GM12875 (cell line): ENCODE data around the gene C1GALT1.

Experiments used
- H3K4me3 ChIP-seq: one replicate; pipeline ENCODE4 v1.5.1; 2011; ENCODE audit warnings: low read depth, low read length, control low read depth
- CTCF ChIP-seq: IDR thresholded peaks from 2 replicates; pipeline ENCODE4 v1.5.1; 2011; ENCODE audit warnings: low read depth, mild to moderate bottlenecking, control low read depth, inconsistent platforms, low read length, moderate library complexity, borderline replicate concordance; ENCODE audit not compliant: insufficient read depth

Gene C1GALT1

GRCh38 chr7:7216279-7216678 lies 33.9 kb downstream of the C1GALT1 start:
- TF ChIP-seq CTCF, result no peak
- no peak overlapping the region for H3K4me3 ChIP-seq

- H3K4me3 ChIP-seq, result no peak overlapping the region
- no peak for TF ChIP-seq CTCF
These were observed 36.9 kb downstream of the C1GALT1 start for GRCh38 chr7:7219216-7219615.

GRCh38 chr7:7220821-7221220 lies 38.5 kb downstream of the C1GALT1 start:
- no peak for TF ChIP-seq CTCF
- no peak overlapping the region for H3K4me3 ChIP-seq

GRCh38 chr7:7221599-7222038 lies 39.3 kb downstream of the C1GALT1 start:
- H3K4me3 ChIP-seq, result no peak overlapping the region
- no peak for TF ChIP-seq CTCF

GRCh38 chr7:7223250-7223649 lies 40.9 kb downstream of the C1GALT1 start:
- no peak for TF ChIP-seq CTCF
- no peak overlapping the region for H3K4me3 ChIP-seq

GRCh38 chr7:7226407-7226806 lies 44.1 kb downstream of the C1GALT1 start:
- H3K4me3 ChIP-seq, result no peak overlapping the region
- no peak for TF ChIP-seq CTCF

- H3K4me3 ChIP-seq, result no peak overlapping the region
- no peak for TF ChIP-seq CTCF
These were observed 46.1 kb downstream of the C1GALT1 start for GRCh38 chr7:7228472-7228871.
